HG03565 (cell line): ENCODE results near the gene SLC39A11.

Experiments used
- ATAC-seq: cut with Tn5 transposase; IDR thresholded peaks from one replicate; pipeline ENCODE4 v1.9.1; 2021; ENCODE audit warnings: mild to moderate bottlenecking, moderate library complexity; ENCODE audit not compliant: unreplicated experiment

SLC39A11 gene

GRCh38 chr17:72613806-72614292 is 478.6 kb downstream of the SLC39A11 start:
- ATAC-seq = no peak

- no peak for ATAC-seq
These were observed 479.1 kb downstream of the SLC39A11 start for GRCh38 chr17:72613396-72613795.

GRCh38 chr17:72611172-72611571 is 481.3 kb downstream of the SLC39A11 start:
- ATAC-seq = no peak

GRCh38 chr17:72609501-72609900 is 483.0 kb downstream of the SLC39A11 start:
- no peak for ATAC-seq

- no peak for ATAC-seq
These were observed 484.1 kb downstream of the SLC39A11 start for GRCh38 chr17:72608436-72608835.

- no peak for ATAC-seq
These were observed 485.8 kb downstream of the SLC39A11 start for GRCh38 chr17:72606656-72607055.

GRCh38 chr17:72605543-72605942 is 486.9 kb downstream of the SLC39A11 start:
- no peak for ATAC-seq

GRCh38 chr17:72604518-72604917 is 488.0 kb downstream of the SLC39A11 start:
- no peak for ATAC-seq

GRCh38 chr17:72603420-72604242 is 488.9 kb downstream of the SLC39A11 start:
- ATAC-seq = no peak

GRCh38 chr17:72602517-72603419 is 489.7 kb downstream of the SLC39A11 start:
- ATAC-seq = no peak

- no peak for ATAC-seq
These were observed 491.6 kb downstream of the SLC39A11 start for GRCh38 chr17:72600934-72601333.

GRCh38 chr17:72599891-72600290 is 492.6 kb downstream of the SLC39A11 start:
- no peak for ATAC-seq

GRCh38 chr17:72598695-72599094 is 493.8 kb downstream of the SLC39A11 start:
- ATAC-seq = no peak

- ATAC-seq = no peak
These were observed 495.0 kb downstream of the SLC39A11 start for GRCh38 chr17:72597354-72598087.
